Transverse colon (tissue), 4 donors: ENCODE measurements around the gene HPGD.

Experiments
- EP300 ChIP-seq: sonication (generic); formaldehyde crosslinking; IDR thresholded peaks from one replicate; pipeline ENCODE4 v1.6.1; 2017; ENCODE audit warnings: antibody characterized with exemption, low read depth
- POLR2A ChIP-seq: fragments of 450-650 bp; IDR thresholded peaks from one replicate; pipeline ENCODE4 v1.6.1; 2016; ENCODE audit warnings: antibody characterized with exemption, mild to moderate bottlenecking, moderate library complexity
- POLR2AphosphoS5 ChIP-seq, 3 donors: sonication (generic); formaldehyde crosslinking; IDR thresholded peaks; one replicate each; pipeline ENCODE4 v1.6.1; 2016; ENCODE audit warnings: antibody characterized with exemption in 3 of 3
- TF ChIP-seq, protein P1 (sequence below), 5 experiments: fragments of 200-600 bp in 3 of 5; fragments of 450-650 bp in 2 of 5; sonication (generic) in 3 of 5; IDR thresholded peaks; 1 replicate in 2 of 5; 2 replicates in 3 of 5; pipeline ENCODE4 v1.5.1; 2016 to 2017; ENCODE audit warnings: antibody characterized with exemption in 5 of 5, inconsistent platforms in 3 of 5, mild to moderate bottlenecking in 2 of 5, moderate library complexity in 1 of 5

GRCh38 chr4:174449944-174450785, 72.1 kb downstream of the HPGD start:
- TF ChIP-seq, protein P1, sequence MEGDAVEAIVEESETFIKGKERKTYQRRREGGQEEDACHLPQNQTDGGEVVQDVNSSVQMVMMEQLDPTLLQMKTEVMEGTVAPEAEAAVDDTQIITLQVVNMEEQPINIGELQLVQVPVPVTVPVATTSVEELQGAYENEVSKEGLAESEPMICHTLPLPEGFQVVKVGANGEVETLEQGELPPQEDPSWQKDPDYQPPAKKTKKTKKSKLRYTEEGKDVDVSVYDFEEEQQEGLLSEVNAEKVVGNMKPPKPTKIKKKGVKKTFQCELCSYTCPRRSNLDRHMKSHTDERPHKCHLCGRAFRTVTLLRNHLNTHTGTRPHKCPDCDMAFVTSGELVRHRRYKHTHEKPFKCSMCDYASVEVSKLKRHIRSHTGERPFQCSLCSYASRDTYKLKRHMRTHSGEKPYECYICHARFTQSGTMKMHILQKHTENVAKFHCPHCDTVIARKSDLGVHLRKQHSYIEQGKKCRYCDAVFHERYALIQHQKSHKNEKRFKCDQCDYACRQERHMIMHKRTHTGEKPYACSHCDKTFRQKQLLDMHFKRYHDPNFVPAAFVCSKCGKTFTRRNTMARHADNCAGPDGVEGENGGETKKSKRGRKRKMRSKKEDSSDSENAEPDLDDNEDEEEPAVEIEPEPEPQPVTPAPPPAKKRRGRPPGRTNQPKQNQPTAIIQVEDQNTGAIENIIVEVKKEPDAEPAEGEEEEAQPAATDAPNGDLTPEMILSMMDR (IDR thresholded peaks at IDR 0.05) = no peak
- no peak for TF ChIP-seq POLR2A
- no peak for TF ChIP-seq EP300
- peak in 2 of 3 donors; percentile 32 to 44 for TF ChIP-seq POLR2AphosphoS5 (IDR thresholded peaks at IDR 0.05)
